Measurements from ENCODE around the gene PORCN. TPM values are rescaled to one million over a fixed set of nuclear protein-coding genes. Genes with fewer than 3 reads are reported as not detected.

Gene PORCN
- total RNA-seq, 2 donors from 2014 or later, result 51.1 to 54.4 TPM

GRCh38 chrX:48488034-48488433, 20.8 kb upstream of the PORCN start:
- TF ChIP-seq CTCF (conservative IDR thresholded peaks at IDR 0.05), result no peak
- Mint-ChIP-seq H3K4me1 (no peaks in the 10 kb centered on the region), H3K27ac (no peak overlapping the region)

GRCh38 chrX:48489296-48489695, 19.5 kb upstream of the PORCN start:
- no peak overlapping the region for H3K27ac Mint-ChIP-seq
- Histone ChIP-seq H3K4me1 (ENCODE audit: control insufficient read depth, insufficient read depth, low read length) (no peaks in the 10 kb centered on the region), H3K27ac (ENCODE audit: low read depth, low read length) (no peak overlapping the region), H3K4me3 (ENCODE audit: low read length) (no peak overlapping the region), H3K36me3 (ENCODE audit: control insufficient read depth, insufficient read depth, low read length) (peaks cover 9% of the 10 kb centered on the region), H3K9ac (ENCODE audit: extremely low read depth, low read length, poor library complexity, severe bottlenecking) (no peak overlapping the region), H3K27me3 (ENCODE audit: control insufficient read depth, insufficient read depth, low read length, poor library complexity, severe bottlenecking) (no peaks in the 10 kb centered on the region), H3K9me3 (ENCODE audit: control insufficient read depth, low read length) (no peaks in the 10 kb centered on the region)
- no peaks in the 10 kb centered on the region for H3K4me1 Mint-ChIP-seq
- no peak for DNase-seq
- H3K4me3 Mint-ChIP-seq, result no peak overlapping the region
- WGBS, 2 experiments (ENCODE audit: insufficient coverage in 1 of 2, insufficient read length in 1 of 2), result 76 to 98% methylated on average over 3 to 6 of the region's 9 CpGs
- no peaks in the 10 kb centered on the region for H3K27me3 Mint-ChIP-seq (ENCODE audit: insufficient read depth)
- H3K9me3 Mint-ChIP-seq, result peaks cover 66% of the 10 kb centered on the region
- TF ChIP-seq CTCF (conservative IDR thresholded peaks at IDR 0.05), result no peak
- H3K36me3 Mint-ChIP-seq (ENCODE audit: low read depth), result peaks cover 11% of the 10 kb centered on the region

More at GRCh38 chrX:48488034-48488433, 20.8 kb upstream of the PORCN start:
- no peak for DNase-seq
- H3K36me3 Mint-ChIP-seq (ENCODE audit: low read depth), result peaks cover 16% of the 10 kb centered on the region
- no peaks in the 10 kb centered on the region for H3K27me3 Mint-ChIP-seq (ENCODE audit: insufficient read depth)
- Histone ChIP-seq H3K27ac (ENCODE audit: low read depth, low read length) (no peak overlapping the region), H3K9ac (ENCODE audit: extremely low read depth, low read length, poor library complexity, severe bottlenecking) (no peak overlapping the region), H3K9me3 (ENCODE audit: control insufficient read depth, low read length) (no peaks in the 10 kb centered on the region), H3K4me1 (ENCODE audit: control insufficient read depth, insufficient read depth, low read length) (no peaks in the 10 kb centered on the region), H3K27me3 (ENCODE audit: control insufficient read depth, insufficient read depth, low read length, poor library complexity, severe bottlenecking) (no peaks in the 10 kb centered on the region), H3K36me3 (ENCODE audit: control insufficient read depth, insufficient read depth, low read length) (peaks cover 16% of the 10 kb centered on the region), H3K4me3 (ENCODE audit: low read length) (no peak overlapping the region)
- peaks cover 70% of the 10 kb centered on the region for H3K9me3 Mint-ChIP-seq
- no peak overlapping the region for H3K4me3 Mint-ChIP-seq
- 97% methylated on average over 3 of the region's 3 CpGs; no CpG with 5 or more reads in 1 of the 2 experiments for WGBS, 2 experiments (ENCODE audit: insufficient coverage in 1 of 2, insufficient read length in 1 of 2)

GRCh38 chrX:48489892-48490291, 18.9 kb upstream of the PORCN start:
- 92% methylated on average over 2 of the region's 2 CpGs; no CpG with 5 or more reads in 1 of the 2 experiments for WGBS, 2 experiments (ENCODE audit: insufficient coverage in 1 of 2, insufficient read length in 1 of 2)
- H3K4me3 ChIP-seq (ENCODE audit: low read length), result no peak overlapping the region
- no peak overlapping the region for H3K9ac ChIP-seq (ENCODE audit: extremely low read depth, low read length, poor library complexity, severe bottlenecking)
- Mint-ChIP-seq H3K36me3 (ENCODE audit: low read depth) (peaks cover 11% of the 10 kb centered on the region), H3K9me3 (peaks cover 72% of the 10 kb centered on the region), H3K27me3 (ENCODE audit: insufficient read depth) (no peaks in the 10 kb centered on the region), H3K4me3 (no peak overlapping the region), H3K27ac (no peak overlapping the region), H3K4me1 (no peaks in the 10 kb centered on the region)
- H3K4me1 ChIP-seq (ENCODE audit: control insufficient read depth, insufficient read depth, low read length), result no peaks in the 10 kb centered on the region
- H3K27me3 ChIP-seq (ENCODE audit: control insufficient read depth, insufficient read depth, low read length, poor library complexity, severe bottlenecking), result no peaks in the 10 kb centered on the region
- peaks cover 4% of the 10 kb centered on the region for H3K36me3 ChIP-seq (ENCODE audit: control insufficient read depth, insufficient read depth, low read length)
- no peaks in the 10 kb centered on the region for H3K9me3 ChIP-seq (ENCODE audit: control insufficient read depth, low read length)
- TF ChIP-seq CTCF (conservative IDR thresholded peaks at IDR 0.05), result no peak
- no peak overlapping the region for H3K27ac ChIP-seq (ENCODE audit: low read depth, low read length)
- no peak for DNase-seq

All from endodermal cell (in vitro differentiated cells).